ENCODE data around the gene TNXB.
"Not testable (repeated sequence)": the region's sequence is repeated elsewhere in the genome, so short reads cannot be mapped to it uniquely, and the experiment has no call there.

TNXB gene

DNA sequence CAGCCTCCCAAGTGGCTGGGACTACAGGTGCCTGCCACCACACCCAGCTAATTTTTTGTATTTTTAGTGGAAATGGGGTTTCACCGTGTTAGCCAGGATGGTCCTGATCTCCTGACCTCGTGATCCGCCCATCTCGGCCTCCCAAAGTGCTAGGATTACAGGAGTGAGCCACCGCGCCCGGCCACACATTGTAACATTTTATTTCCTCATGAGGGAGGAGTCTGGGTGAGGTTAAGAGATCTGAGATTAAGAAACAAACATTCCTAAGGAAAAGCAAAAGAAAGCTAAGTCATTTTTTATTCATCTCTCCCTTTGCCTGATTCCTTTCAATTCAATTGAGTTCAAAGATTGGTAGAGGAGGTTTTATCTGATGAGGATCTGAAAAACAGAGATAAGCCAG lies 35.1 kb upstream of the TNXB start:
- not testable (repeated sequence) for DNase-seq

DNA sequence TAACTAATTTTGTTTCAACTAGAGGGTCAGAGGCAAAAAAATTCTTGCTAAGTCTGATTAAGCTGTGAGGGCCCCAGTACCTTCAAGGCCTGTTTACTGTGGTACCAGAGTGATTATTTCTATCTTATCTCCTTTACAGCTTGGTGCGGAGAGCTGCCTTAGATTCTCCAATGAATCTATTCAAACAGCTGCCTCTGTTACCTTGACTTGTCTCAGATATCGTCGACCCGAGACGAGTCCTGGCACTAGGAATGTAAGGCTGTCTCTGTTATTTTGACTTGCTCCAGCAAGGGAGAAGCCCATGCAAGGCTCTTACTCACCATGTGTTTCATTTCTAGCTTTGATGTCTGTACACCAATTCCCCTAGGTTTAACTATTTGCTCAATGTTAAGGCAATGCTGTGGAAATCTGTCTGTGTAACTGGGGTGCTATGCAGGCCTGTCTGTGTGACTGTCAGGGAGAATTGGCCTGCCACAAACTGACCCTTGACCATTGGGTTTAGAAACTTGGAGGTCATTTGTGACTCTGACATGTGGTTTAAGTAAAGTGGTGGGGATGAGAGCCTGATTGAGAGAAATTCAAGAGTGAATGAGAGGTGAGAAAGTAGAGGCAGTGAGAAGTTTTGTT lies 31.4 kb upstream of the TNXB start:
- no peak for DNase-seq

DNA sequence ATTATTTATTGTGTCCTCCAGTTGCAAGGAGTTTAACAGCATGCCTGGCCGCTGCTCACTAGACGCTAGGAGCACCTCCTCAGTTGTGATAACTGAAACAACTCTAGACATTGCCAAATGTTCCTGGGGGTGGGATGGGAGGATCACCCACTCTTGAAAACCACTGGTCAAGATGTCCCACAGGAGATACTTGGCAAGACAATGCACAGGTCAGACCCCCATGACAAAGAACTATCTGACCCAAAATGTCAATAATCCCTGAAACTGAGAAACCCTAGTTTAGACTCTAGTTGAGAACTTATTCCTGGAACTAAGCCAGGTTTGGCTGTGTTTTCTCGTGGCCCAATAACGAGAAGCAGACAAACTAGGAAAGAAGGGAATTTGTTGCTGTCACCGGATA lies 30.5 kb upstream of the TNXB start:
- no peak for DNase-seq

DNA sequence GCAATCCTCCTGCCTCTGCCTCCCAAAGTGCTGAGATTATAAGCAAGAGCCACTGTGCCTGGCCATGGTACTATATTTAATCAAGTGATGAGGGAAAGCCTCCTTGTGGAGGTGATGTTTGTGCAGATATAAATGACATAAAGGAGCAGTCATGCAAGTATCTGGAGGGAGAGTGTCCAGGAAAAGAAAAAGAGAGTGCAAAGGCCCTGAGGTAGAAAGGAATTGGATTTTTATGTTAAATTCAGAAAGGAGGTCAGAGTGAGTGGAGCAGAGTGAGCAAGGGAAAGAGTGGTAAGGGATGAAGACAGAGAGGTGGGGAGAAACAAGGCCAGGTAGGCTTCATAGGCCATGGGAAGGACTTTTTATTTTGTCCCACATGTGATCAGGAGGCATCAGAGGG lies 28.3 kb upstream of the TNXB start:
- DNase-seq, result no peak

DNA sequence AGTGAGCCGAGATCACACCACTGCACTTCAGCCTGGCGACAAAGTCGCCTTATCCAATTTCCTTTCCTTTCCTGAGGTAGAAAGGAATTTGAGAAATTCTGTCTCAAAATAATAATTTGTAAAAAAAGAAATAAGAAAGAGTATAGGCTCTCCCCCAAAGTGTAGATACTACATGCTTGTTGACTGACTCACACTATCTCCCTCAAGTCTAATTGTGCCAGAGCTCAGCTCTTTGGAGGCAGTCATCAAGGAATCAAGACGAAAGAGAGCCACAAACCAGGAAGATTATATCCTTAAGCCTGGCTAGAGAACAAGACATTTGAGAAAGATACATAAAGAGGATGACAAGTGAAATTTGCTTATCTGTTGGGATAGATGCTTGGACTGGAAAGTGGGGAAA lies 24.6 kb upstream of the TNXB start:
- DNase-seq, result no peak

DNA sequence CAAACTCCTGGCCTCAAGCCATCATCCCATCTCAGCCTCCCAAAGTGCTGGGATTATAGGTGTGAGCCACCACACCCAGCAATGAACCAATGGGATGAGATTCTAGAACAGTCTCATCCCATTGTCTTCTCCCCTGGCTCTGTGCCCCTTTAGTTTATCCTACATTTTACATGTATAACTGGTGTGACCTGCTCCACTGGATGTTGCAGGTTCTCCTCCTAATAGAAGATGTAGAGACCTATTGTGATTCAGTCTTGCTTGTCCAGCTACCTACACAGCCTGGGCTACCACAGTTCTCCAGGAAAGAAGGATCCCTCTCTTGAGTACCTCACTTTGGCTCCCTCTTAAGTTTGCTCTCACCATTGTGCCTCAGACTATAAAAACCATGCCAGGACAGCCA lies 23.0 kb upstream of the TNXB start:
- DNase-seq, result no peak

DNA sequence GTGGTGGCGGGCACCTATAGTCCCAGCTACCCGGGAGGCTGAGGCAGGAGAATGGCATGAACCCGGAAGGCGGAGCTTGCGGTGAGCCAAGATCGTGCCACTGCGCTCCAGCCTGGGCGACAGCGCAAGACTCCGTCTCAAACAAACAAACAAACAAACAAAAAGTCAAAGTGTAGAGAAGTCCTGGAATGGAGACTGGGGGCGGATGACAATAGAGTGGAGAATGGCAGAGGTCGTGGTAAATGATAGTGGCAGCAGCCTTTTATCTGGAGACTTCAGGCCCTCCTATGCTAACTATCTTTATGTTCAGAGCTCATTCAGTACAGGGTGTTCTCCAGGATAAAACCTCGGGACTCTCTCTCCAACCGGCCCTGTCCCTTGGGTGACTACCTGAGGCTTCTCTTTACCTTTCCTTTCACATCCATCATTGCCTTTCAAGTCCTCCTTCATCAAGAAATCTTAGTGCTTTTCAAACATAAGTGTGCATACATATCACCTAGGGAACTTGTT lies 22.4 kb upstream of the TNXB start:
- DNase-seq, result no peak

DNA sequence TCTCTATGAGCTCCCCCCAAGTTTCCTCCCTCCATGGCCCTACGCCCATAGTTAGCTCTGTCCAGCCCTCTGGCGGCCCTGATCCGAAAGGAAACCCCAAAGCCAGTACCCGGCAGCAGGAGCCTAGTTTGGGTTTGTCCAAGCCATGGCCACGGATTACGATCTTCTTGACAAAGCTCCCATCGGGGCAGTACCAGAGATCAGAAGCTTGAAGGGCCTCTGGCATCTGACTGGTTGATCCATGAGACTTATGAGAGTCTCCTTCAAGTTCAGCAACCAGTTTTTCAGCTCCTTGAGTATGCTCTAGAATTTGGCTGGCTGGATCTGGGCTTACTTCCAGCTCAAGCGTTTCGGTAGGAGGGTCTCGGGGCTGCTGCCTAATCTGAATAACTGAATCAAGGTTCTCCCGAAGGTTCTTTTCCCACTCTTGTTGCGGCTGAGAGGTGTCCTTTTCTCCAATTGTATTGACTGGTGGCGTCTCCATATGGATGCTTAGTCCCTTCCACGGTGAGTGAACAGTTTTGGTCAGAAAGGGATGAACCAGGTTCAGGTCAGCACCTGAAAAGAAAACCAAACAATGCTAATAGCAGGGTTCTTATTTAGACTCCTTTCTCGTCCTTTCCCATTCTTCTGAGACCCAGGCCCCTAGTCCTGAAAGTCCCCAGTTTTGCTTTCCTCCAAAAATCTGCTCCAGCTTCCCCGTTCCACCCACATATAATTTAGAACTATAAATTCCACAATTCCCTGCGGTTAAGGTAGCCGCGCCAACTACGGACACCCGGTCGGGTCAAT lies 20.4 kb upstream of the TNXB start:
- DNase-seq, result no peak

DNA sequence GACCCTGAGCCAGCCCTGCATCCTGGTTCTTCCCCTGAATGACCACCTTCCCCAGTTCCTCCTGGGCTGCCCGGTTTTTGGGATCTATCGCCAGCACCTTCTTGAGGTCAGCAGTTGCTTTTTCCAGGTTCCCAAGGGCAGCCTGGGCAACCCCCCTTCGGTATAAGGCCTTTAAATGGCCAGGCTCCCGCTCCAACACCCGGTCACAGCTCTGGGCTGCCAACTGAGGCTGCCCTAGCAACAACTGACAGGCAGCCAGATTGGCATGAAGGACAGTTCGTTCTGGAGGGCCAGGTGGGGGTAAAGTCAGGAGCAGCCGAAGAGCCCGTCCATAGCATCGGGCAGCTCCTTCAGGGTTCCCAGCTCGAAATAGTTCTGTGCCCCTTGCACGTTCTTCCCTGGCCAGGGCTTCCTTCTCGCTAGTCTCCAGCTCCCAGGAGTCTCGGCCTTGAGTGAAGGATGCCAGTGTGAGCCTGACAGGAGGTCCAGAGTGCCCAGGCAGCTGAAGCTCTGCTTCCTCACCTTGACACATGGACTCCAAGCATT lies 19.7 kb upstream of the TNXB start:
- DNase-seq, result no peak

DNA sequence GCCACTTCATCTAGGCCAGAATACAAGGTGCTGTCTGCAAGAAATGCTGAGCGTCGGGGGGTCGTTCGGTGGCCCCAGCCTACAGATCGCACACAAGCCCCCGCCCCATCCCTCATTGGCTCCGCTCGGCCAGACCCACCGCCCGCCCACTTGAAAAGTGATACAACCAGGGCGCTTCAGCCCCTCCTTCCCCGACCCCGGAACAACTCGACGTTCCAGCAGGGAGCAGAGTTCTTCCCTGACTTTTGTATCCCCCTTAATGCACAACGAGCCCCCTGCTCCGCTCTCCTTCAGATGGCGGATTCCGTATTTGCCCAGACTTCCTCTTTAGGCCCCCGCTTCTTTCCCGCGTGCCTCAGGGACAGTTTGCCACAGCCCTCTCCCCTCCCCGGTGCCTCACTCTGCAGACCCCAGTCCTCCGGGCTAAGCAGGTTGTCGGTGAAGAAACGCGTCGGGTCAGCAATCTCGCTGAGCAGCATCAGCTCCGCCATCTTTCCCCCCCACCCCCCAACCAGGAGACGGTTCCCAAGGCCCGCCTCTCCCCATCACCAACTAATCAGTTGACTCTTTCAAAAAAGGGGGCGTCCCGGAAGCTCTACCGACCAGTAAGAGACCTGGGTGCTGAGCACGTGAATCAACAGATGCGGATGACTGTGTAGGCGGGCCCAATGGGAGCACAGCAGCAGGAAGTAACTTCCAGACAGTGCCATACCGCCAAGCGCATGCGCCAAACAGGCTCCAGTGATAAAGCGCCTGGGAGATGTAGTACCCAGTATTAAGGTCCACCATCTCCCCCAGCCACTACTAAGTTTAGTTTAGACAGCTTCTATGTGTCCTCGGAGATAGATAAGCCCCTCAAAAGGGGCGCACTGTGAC lies 18.8 kb upstream of the TNXB start, which contains the start of gene ATF6B:
TSS of gene ATF6B (minus strand) at position 530 of the 876 bp plus-strand sequence. CDS start at position 491, 39 bp downstream.
- DNase-seq, result peak; percentile 89 to 90

DNA sequence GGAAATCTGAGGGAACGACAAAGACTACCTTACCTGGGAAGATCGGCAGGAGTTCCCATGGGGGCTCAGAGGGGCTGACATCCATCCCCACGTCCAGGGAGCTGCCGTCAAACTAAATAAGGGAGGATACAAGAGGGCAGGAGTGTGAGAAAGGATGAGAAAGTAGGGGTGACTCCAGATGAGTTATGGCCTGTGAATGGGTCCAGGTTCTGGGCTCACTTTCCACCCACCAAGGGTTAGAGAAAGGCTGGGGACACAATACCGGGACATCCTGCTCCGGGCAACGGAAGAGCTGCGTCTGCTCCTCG lies 18.2 kb upstream of the TNXB start:
- DNase-seq, result no peak

DNA sequence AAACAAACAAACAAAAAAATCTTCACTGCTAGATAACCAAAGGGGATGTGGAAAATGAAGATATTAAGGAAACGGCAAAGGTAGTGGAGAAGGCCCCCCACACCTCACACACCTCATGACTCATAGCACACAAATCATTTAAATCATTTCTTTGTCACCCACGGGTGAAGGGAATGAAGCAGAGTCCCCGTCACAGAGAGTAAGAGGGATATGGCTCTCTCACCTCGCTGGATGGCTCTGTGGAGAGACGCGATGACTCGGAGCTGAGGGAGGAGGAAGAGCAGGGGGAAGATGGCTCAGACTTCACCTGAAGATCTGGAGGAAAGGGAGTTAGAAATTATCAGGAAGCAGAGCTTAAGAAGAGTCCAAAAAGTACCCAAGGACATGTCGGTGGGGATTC lies 17.7 kb upstream of the TNXB start:
- DNase-seq, result no peak

DNA sequence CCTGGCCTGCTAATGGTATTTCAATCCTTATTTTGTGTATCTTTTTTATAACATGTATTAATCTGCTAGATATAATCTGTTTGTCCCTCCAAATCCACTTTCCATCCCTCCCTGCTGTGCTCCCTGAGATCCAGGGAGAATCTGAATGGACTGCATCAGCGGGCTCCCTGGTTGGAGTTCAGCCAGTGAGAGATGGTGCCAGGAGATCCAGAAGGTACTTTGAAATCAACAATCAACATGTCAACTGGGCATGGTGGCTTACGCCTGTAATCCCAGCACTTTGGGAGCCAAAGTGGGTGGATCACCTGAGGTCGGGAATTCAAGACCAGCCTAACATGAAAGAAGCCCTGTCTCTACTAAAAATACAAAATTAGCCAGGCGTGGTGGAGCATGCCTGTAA lies 14.5 kb upstream of the TNXB start:
- no peak for DNase-seq

DNA sequence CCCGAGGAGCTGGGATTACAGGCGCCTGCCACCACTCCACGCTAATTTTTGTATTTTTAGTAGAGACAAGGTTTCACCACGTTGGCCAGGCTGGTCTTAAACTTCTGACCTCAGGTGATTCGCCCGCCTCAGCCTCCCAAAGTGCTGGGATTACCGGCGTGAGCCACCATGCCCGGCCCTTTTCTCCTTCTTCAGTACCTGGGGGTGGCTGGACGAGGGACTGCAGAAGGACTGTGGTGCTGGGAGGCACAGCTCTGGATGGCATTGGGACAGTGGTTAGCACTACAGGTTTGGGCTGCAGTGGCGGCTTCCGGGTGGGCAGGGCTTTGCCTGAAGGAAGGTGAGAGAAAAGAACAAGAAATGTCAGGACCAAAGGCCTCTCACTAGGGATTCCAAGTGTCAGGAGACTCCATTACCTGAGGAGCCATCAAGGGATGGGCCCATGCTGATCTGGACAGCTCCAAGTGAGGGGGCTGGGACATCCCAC lies 11.5 kb upstream of the TNXB start:
- no peak for DNase-seq

DNA sequence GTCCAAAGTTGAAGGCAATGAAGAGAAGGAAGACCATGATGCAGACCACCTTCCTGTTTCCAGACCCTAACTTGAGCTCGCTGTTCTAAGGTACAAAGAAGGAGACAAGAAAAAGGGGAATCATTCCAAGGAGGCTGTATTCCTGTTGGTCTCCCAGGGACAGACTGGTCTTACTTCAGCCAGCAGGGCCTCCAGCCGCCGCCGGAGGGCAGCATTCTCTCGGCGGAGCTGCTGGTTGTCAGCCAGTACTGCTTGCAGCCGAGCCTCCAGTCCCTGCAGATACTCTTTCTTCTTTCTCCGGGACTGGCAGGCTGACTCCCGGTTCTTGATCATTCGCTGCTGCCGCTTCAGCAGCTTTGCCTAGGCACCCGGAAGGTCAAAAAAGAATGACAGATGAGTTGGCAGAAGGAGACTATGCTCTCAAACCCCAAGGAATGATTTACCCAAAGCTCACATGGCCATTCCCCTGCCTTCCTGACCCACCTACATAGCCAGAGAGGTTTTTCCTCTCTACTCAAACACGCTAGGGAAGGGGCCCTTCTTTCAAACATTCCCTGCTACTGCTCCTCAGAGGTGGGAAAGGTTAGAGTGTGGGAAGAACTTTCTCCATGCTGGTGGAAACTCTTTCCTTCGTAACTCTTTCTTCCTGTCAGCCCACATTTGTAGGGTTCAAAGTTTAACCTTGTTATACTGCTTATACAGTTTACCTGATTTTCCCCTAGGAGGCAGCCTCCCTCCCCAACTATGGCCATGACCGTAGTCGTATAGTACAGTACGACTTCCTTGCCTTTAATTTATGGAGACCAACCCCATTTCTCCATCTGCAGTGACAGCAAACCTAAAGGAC lies 9.9 kb upstream of the TNXB start:
- DNase-seq, result peak; percentile 57 to 65

DNA sequence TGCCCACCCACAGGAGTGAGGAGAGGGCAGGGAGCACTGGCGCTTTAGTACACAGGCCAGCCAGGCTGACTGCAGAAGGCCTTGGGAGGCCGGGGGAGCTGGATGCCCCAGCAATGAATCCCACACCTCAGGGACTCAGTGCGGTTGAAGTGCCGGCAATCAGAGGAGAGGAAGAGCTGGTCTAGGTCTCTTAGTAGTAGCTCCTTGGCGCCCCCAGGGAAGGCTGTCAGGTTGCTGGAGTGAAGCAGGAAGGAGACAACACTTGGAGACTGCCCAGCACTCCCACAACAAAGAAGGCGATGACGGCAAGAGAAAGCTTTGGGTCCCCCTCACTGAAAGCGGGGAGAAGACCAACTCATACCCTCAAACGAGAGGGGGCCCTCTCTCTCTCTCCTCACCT lies 8.3 kb upstream of the TNXB start:
- no peak for DNase-seq

DNA sequence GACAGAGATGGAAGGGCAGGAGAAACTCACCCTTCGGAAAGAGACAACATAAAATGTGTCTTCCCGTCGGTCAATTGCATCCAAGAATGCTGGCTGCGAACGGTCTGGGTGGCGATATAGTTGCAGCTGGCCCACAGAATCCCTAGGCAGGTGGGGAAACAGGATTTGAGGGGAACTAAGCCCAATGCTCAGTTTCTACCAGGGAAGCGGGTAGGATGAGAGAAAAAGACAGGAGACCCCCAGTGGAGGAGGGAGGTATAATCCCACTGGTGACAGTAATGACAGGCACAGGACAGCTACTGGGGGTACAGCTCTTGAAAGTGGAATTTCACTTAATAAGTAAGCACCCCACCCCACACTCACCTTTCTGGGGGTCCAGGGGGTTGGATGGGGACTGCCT lies 7.5 kb upstream of the TNXB start:
- DNase-seq, result no peak

DNA sequence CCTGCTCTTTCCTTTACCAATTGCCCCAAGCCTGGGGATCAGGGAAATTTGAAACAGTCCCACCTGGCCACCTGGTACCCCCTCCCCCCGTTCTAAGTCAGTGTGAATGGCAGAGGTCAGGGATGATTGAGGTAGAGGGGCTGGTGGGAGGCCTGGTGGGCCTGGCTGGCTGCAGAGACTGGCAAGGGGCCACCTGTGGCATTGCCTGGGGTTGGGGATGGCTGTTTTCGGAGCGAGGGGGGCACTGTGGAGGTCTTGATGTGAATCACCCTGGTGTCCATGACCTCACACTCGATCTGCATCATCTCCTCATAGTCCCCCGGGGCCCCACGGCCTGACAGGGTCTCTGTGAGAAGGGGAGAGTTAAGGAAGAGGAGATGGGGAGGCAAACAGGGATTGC lies 6.5 kb upstream of the TNXB start:
- DNase-seq, result no peak

DNA sequence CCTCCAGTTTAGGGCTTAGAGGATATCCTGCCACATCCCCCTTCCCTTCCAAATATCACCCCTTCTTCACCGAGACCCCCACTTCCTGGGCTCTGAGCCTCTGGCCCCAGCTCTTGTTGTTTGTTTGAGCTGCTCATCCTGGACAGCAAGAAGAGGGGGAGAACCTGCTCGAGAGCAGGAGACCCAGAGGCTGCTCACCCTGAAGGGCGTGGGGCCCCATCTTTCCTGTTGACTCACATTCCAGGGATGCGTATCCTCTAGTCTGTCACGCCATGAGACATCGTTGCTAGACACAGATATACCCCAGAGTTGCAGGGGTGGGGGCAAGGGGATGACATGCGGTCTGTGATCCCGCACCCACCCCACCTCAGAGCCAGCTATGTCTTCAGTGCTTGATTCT lies 5.7 kb upstream of the TNXB start:
- DNase-seq, result no peak

DNA sequence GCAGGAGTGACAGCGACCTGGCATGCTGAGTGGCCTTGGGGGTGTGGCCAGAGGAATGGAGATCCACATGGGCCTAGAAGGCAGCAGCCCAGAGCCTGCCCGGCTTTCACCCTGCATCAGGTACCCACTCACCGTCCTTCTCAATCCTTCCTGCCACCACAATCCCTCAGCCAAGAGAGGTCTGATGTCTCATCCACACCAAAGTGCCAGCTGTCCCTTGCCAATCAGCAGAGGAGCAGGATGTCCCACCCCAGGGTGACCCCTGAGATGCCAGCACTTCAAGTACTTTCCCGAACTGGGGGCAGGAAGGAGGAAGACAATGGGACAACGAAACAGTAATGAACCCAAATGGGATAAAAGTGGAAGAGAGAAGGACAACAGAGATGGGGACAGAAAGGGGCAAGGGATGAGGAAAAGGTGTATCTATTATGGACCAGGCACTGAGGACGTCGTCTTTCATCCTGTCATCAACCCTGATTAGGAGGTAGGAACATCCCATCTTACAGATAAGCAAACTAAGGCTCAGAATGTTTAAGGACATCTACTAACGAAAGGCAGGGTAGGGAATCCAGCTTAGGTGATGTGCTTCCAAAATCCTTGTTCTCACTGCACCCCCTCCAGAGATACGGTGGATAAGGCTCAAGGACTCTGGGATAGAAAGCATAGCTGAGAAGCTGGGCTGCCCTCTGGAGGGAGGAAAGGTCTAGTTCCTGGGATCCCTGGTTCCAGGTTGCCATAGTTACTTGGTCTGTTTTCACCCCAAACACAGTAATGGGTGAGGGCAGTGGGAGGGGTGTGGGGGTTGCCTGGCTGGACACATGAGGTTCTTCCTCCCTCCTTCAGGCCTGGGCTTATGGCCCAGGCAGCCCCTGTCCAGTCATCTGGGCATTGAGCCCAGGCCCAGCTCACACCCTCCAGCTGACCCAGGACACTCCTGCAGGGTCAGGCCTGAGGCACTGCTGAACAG lies 4.5 kb upstream of the TNXB start:
- no peak for DNase-seq

DNA sequence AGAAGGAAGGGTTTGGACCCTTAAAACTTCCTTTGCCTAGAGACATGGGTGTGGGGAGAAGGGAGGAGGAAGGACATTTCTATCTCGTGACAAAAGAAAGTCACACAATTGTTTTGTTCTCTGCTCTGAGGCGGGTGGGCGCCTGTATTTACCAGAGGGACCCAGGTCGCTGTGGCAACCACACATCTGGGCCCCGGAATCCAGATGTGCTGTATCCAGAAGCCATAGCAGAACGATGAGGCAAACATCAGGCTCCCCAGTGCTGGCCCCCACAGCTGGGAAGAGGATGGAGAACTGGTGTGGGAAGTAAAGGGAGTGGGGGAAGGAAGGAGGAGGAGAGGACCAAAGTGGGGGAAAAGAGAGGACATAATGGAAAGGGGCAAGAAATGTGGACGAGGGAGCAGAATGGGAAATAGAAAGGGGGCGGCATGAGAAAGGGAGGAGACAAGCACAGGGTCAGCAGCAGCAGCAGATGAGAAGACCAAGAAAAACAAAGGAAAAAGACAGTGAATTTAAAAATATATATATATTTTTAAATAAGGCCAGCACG lies 3.4 kb upstream of the TNXB start:
- no peak for DNase-seq

All from stimulated activated CD4-positive, alpha-beta T cell treated with anti-CD3 and anti-CD28 coated beads, Interleukin-2, amount 100 ng/mL, for 48 hours (primary cell).